ENCODE data around the gene TTYH3. TPM values are rescaled to one million over a fixed set of nuclear protein-coding genes. Genes with fewer than 3 reads are reported as not detected.
A peak's percentile ranks its signal among the peaks of the same experiment; 100 is the strongest.

The TTYH3 gene
- total RNA-seq, 2 experiments from 2014 or later, result 9.7 to 10.2 TPM

GRCh38 chr7:2638224-2638991, 6.6 kb downstream of the TTYH3 start:
- CTCF ChIA-PET, result interaction anchor here (0.6 kb wide), 1 partner anchor 43 kb away, joined by 3 read pairs; no protein-coding TSS in a partner anchor
- H3K9me3 Mint-ChIP-seq, result no peaks in the 10 kb centered on the region

GRCh38 chr7:2639181-2639681, 7.4 kb downstream of the TTYH3 start:
- ChIA-PET POLR2A (no interaction called here), CTCF (no interaction called here)
- Mint-ChIP-seq H3K9me3 (no peaks in the 10 kb centered on the region), H3K36me3 (ENCODE audit: low read depth) (no peaks in the 10 kb centered on the region), H3K27ac (no peak overlapping the region), H3K27me3 (no peaks in the 10 kb centered on the region), H3K4me3 (no peak overlapping the region), H3K4me1 (peaks cover under 1% of the 10 kb centered on the region)
- no peak for DNase-seq

More at GRCh38 chr7:2638224-2638991, 6.6 kb downstream of the TTYH3 start:
- Mint-ChIP-seq H3K27ac (no peak overlapping the region), H3K36me3 (ENCODE audit: low read depth) (no peaks in the 10 kb centered on the region), H3K4me3 (no peak overlapping the region), H3K4me1 (peaks cover 8% of the 10 kb centered on the region), H3K27me3 (no peaks in the 10 kb centered on the region)
- no peak for DNase-seq
- POLR2A ChIA-PET, result no interaction called here

GRCh38 chr7:2639695-2640481, 8.1 kb downstream of the TTYH3 start:
- H3K27me3 Mint-ChIP-seq, result no peaks in the 10 kb centered on the region
- no peak overlapping the region for H3K27ac Mint-ChIP-seq
- ChIA-PET CTCF (no interaction called here), POLR2A (no interaction called here)
- H3K36me3 Mint-ChIP-seq (ENCODE audit: low read depth), result no peaks in the 10 kb centered on the region
- H3K4me1 Mint-ChIP-seq, result peaks cover 5% of the 10 kb centered on the region
- no peaks in the 10 kb centered on the region for H3K9me3 Mint-ChIP-seq
- H3K4me3 Mint-ChIP-seq, result no peak overlapping the region
- no peak for DNase-seq

GRCh38 chr7:2640482-2640830, 8.7 kb downstream of the TTYH3 start:
- peaks cover 11% of the 10 kb centered on the region for H3K4me1 Mint-ChIP-seq
- H3K36me3 Mint-ChIP-seq (ENCODE audit: low read depth), result no peaks in the 10 kb centered on the region
- no peak overlapping the region for H3K27ac Mint-ChIP-seq
- ChIA-PET CTCF (no interaction called here), POLR2A (no interaction called here)
- H3K9me3 Mint-ChIP-seq, result no peaks in the 10 kb centered on the region
- H3K4me3 Mint-ChIP-seq, result no peak overlapping the region
- H3K27me3 Mint-ChIP-seq, result no peaks in the 10 kb centered on the region
- no peak for DNase-seq

- DNase-seq, result no peak
- Mint-ChIP-seq H3K4me3 (no peak overlapping the region), H3K36me3 (ENCODE audit: low read depth) (no peaks in the 10 kb centered on the region), H3K9me3 (no peaks in the 10 kb centered on the region), H3K27me3 (no peaks in the 10 kb centered on the region), H3K4me1 (peaks cover 15% of the 10 kb centered on the region), H3K27ac (no peak overlapping the region)
- CTCF ChIA-PET, result no interaction called here
- POLR2A ChIA-PET, result no interaction called here
Measured at GRCh38 chr7:2640846-2641316, 9.1 kb downstream of the TTYH3 start.

- ChIA-PET POLR2A (no interaction called here), CTCF (interaction anchor here (0.6 to 1.5 kb wide), 2 partner anchors 30 to 77 kb away, joined by 4 read pairs; no protein-coding TSS in a partner anchor)
- H3K4me1 Mint-ChIP-seq, result peaks cover 15% of the 10 kb centered on the region
- no peak for DNase-seq
- no peaks in the 10 kb centered on the region for H3K36me3 Mint-ChIP-seq (ENCODE audit: low read depth)
- no peak overlapping the region for H3K27ac Mint-ChIP-seq
- no peaks in the 10 kb centered on the region for H3K27me3 Mint-ChIP-seq
- no peak overlapping the region for H3K4me3 Mint-ChIP-seq
- H3K9me3 Mint-ChIP-seq, result no peaks in the 10 kb centered on the region
Measured at GRCh38 chr7:2641406-2642393, 9.9 kb downstream of the TTYH3 start.

- no peaks in the 10 kb centered on the region for H3K27me3 Mint-ChIP-seq
- ChIA-PET CTCF (interaction anchor here (1.5 to 3.6 kb wide), 3 partner anchors 16 to 67 kb away, joined by 3 to 17 read pairs (median 4); no protein-coding TSS in a partner anchor), POLR2A (interaction anchor here (1.3 to 1.9 kb wide), 3 partner anchors 18 to 88 kb away, joined by 3 to 6 read pairs (median 3); no protein-coding TSS in a partner anchor)
- no peak overlapping the region for H3K4me3 Mint-ChIP-seq
- H3K27ac Mint-ChIP-seq, result no peak overlapping the region
- no peaks in the 10 kb centered on the region for H3K36me3 Mint-ChIP-seq (ENCODE audit: low read depth)
- peak; percentile 25 for DNase-seq
- peaks cover 15% of the 10 kb centered on the region for H3K4me1 Mint-ChIP-seq
- H3K9me3 Mint-ChIP-seq, result no peaks in the 10 kb centered on the region
Measured at GRCh38 chr7:2643386-2644219, 11.8 kb downstream of the TTYH3 start.

GRCh38 chr7:2644220-2644561, 12.4 kb downstream of the TTYH3 start:
- peaks cover 15% of the 10 kb centered on the region for H3K4me1 Mint-ChIP-seq
- no peak overlapping the region for H3K4me3 Mint-ChIP-seq
- no peak for DNase-seq
- ChIA-PET POLR2A (interaction anchor here (1.3 to 1.9 kb wide), 5 partner anchors 19 to 114 kb away, joined by 3 to 6 read pairs (median 3); no protein-coding TSS in a partner anchor), CTCF (interaction anchor here (1.0 to 3.6 kb wide), 3 partner anchors 16 to 66 kb away, joined by 3 to 17 read pairs (median 4); no protein-coding TSS in a partner anchor)
- no peak overlapping the region for H3K27ac Mint-ChIP-seq
- no peaks in the 10 kb centered on the region for H3K36me3 Mint-ChIP-seq (ENCODE audit: low read depth)
- no peaks in the 10 kb centered on the region for H3K9me3 Mint-ChIP-seq
- H3K27me3 Mint-ChIP-seq, result no peaks in the 10 kb centered on the region

- POLR2A ChIA-PET, result interaction anchor here (1.0 to 1.9 kb wide), 6 partner anchors 11 to 115 kb away, joined by 3 to 6 read pairs (median 3); partner anchors contain the start of gene TTYH3
- no peaks in the 10 kb centered on the region for H3K36me3 Mint-ChIP-seq (ENCODE audit: low read depth)
Measured at GRCh38 chr7:2644562-2645273, 12.9 kb downstream of the TTYH3 start.

GRCh38 chr7:2645274-2645868, 13.6 kb downstream of the TTYH3 start:
- peak; percentile 61 for DNase-seq
- Mint-ChIP-seq H3K4me1 (peaks cover 15% of the 10 kb centered on the region), H3K27ac (peak overlapping the region; percentile 68), H3K4me3 (peak overlapping the region; percentile 1), H3K36me3 (ENCODE audit: low read depth) (no peaks in the 10 kb centered on the region), H3K9me3 (no peaks in the 10 kb centered on the region), H3K27me3 (no peaks in the 10 kb centered on the region)
- ChIA-PET CTCF (interaction anchor here (0.6 to 3.6 kb wide), 4 partner anchors 17 to 178 kb away, joined by 3 to 17 read pairs (median 4); no protein-coding TSS in a partner anchor), POLR2A (interaction anchor here (0.7 to 1.9 kb wide), 6 partner anchors 12 to 116 kb away, joined by 3 to 6 read pairs (median 3); partner anchors contain the start of gene TTYH3)

More at GRCh38 chr7:2644562-2645273, 12.9 kb downstream of the TTYH3 start:
- CTCF ChIA-PET, result interaction anchor here (0.6 to 3.6 kb wide), 4 partner anchors 17 to 178 kb away, joined by 3 to 17 read pairs (median 4); no protein-coding TSS in a partner anchor
- no peak for DNase-seq
- H3K9me3 Mint-ChIP-seq, result no peaks in the 10 kb centered on the region
- H3K27me3 Mint-ChIP-seq, result no peaks in the 10 kb centered on the region
- H3K27ac Mint-ChIP-seq, result peak overlapping the region; percentile 68
- H3K4me3 Mint-ChIP-seq, result no peak overlapping the region
- H3K4me1 Mint-ChIP-seq, result peaks cover 15% of the 10 kb centered on the region

- ChIA-PET CTCF (no interaction called here), POLR2A (no interaction called here)
- no peaks in the 10 kb centered on the region for H3K9me3 Mint-ChIP-seq
- H3K27ac Mint-ChIP-seq, result no peak overlapping the region
- peaks cover 15% of the 10 kb centered on the region for H3K4me1 Mint-ChIP-seq
- DNase-seq, result no peak
- H3K27me3 Mint-ChIP-seq, result no peaks in the 10 kb centered on the region
- no peak overlapping the region for H3K4me3 Mint-ChIP-seq
- no peaks in the 10 kb centered on the region for H3K36me3 Mint-ChIP-seq (ENCODE audit: low read depth)
Measured at GRCh38 chr7:2646336-2646679, 14.5 kb downstream of the TTYH3 start.

Data from activated CD4-positive, alpha-beta memory T cell treated with anti-CD3 and anti-CD28 coated beads, Interleukin-2, amount 10 ng/mL, durations not matched to agents 7 days and 5 days (primary cell).